Suprapubic skin (tissue), 4 donors: Measurements from ENCODE around the gene CD99L2.

Experiments used
- EP300 ChIP-seq: sonication (generic); formaldehyde crosslinking; IDR thresholded peaks from one replicate; pipeline ENCODE4 v1.6.1; 2017; ENCODE audit warnings: antibody characterized with exemption
- POLR2AphosphoS5 ChIP-seq, 3 donors: sonication (generic); formaldehyde crosslinking; IDR thresholded peaks; one replicate each; pipeline ENCODE4 v1.6.1; 2017; ENCODE audit warnings: antibody characterized with exemption in 3 of 3
- TF ChIP-seq, protein P1 (sequence below), 2 donors: fragments of 200-600 bp in 1 of 2; fragments of 450-650 bp in 1 of 2; sonication (generic) in 1 of 2; IDR thresholded peaks; one replicate each; pipeline ENCODE4 v1.5.1; 2016 to 2019; ENCODE audit warnings: antibody characterized with exemption in 2 of 2, mild to moderate bottlenecking in 1 of 2, moderate library complexity in 1 of 2

DNA sequence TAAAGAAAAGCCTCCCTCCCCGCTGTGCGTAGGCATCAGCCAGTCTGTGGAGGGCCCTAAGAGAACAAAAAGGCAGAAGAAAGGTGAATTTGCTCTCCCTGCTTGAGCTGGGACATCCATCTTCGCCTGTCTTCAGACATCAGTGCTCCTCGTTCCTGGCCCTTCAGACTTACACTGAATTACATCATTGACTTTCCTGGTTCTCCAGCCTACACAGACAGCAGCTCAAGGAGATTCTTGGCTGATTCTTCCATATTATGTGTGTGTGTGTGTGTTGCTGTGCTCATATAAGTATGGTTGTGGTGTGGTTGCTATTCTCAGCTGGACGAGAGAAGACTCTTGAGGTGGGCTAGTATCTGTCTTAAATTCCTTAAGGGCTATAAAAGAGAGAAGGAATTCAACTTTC is 35.5 kb upstream of the CD99L2 start:
- TF ChIP-seq, protein P1, sequence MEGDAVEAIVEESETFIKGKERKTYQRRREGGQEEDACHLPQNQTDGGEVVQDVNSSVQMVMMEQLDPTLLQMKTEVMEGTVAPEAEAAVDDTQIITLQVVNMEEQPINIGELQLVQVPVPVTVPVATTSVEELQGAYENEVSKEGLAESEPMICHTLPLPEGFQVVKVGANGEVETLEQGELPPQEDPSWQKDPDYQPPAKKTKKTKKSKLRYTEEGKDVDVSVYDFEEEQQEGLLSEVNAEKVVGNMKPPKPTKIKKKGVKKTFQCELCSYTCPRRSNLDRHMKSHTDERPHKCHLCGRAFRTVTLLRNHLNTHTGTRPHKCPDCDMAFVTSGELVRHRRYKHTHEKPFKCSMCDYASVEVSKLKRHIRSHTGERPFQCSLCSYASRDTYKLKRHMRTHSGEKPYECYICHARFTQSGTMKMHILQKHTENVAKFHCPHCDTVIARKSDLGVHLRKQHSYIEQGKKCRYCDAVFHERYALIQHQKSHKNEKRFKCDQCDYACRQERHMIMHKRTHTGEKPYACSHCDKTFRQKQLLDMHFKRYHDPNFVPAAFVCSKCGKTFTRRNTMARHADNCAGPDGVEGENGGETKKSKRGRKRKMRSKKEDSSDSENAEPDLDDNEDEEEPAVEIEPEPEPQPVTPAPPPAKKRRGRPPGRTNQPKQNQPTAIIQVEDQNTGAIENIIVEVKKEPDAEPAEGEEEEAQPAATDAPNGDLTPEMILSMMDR (IDR thresholded peaks at IDR 0.05) = no peak
- TF ChIP-seq POLR2AphosphoS5 (IDR thresholded peaks at IDR 0.05) (no peak), EP300 (no peak)
